Measurements from ENCODE around the gene AUTS2. TPM values are rescaled to one million over a fixed set of nuclear protein-coding genes. Genes with fewer than 3 reads are reported as not detected.
"Not testable (repeated sequence)": the region's sequence is repeated elsewhere in the genome, so short reads cannot be mapped to it uniquely, and the experiment has no call there.

The AUTS2 gene
- total RNA-seq, 1 donor from 2014 or later = 9.9 TPM

DNA sequence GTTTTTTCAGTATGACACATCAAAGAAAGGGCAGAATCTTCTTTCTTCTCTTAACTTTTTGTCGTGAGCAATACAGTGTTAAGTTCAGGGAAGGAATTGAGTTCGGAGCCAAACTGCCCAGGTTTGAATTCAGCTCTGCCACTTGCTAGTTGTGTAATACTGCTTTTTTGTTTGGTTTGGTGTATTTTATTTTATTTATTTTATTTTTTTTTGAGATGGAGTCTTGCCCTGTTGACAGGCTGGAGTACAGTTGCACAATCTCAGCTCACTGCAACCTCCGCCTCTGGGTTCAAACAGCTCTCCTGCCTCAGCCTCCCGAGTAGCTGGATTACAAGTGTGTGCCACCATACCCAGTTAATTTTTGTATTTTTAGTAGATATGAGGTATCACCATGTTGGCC, 993.9 kb downstream of the AUTS2 start:
- Histone ChIP-seq H3K27me3 (ENCODE audit: control insufficient read depth, insufficient read depth, low read length) (peaks cover 9% of the 10 kb centered on the region), H3K4me3 (ENCODE audit: low read depth, low read length) (no peak overlapping the region), H3K36me3 (ENCODE audit: control insufficient read depth, insufficient read depth, low read length) (no peaks in the 10 kb centered on the region)
- TF ChIP-seq, protein P1, sequence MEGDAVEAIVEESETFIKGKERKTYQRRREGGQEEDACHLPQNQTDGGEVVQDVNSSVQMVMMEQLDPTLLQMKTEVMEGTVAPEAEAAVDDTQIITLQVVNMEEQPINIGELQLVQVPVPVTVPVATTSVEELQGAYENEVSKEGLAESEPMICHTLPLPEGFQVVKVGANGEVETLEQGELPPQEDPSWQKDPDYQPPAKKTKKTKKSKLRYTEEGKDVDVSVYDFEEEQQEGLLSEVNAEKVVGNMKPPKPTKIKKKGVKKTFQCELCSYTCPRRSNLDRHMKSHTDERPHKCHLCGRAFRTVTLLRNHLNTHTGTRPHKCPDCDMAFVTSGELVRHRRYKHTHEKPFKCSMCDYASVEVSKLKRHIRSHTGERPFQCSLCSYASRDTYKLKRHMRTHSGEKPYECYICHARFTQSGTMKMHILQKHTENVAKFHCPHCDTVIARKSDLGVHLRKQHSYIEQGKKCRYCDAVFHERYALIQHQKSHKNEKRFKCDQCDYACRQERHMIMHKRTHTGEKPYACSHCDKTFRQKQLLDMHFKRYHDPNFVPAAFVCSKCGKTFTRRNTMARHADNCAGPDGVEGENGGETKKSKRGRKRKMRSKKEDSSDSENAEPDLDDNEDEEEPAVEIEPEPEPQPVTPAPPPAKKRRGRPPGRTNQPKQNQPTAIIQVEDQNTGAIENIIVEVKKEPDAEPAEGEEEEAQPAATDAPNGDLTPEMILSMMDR (IDR thresholded peaks at IDR 0.05; ENCODE audit: insufficient read depth, low read length, poor library complexity, severe bottlenecking) = no peak
- DNase-seq (ENCODE audit: low read depth) = no peak

DNA sequence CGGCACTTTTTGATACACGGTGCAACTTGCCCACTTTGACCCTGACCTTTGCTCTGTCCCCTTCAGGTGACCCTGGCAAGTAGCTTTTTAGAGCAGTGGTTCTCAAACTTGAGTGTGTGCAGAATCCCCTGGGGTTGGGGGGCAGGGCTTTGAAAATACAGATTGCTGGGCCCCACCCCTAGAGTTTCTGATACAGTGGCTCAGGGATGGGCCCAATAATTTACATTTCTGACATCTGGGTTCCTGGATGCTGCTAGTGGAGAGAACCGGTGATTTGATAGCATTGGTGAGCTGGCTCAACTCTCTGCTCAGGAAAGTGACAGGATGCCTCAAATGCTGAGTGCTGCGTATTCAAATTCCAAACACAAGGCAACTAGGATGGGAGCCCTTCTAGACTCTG, 995.9 kb downstream of the AUTS2 start:
- H3K27me3 ChIP-seq (ENCODE audit: control insufficient read depth, insufficient read depth, low read length) = peaks cover 11% of the 10 kb centered on the region
- no peak overlapping the region for H3K4me3 ChIP-seq (ENCODE audit: low read depth, low read length)
- H3K36me3 ChIP-seq (ENCODE audit: control insufficient read depth, insufficient read depth, low read length) = no peaks in the 10 kb centered on the region
- DNase-seq (ENCODE audit: low read depth) = no peak
- TF ChIP-seq, protein P1 (IDR thresholded peaks at IDR 0.05; ENCODE audit: insufficient read depth, low read length, poor library complexity, severe bottlenecking) = no peak

DNA sequence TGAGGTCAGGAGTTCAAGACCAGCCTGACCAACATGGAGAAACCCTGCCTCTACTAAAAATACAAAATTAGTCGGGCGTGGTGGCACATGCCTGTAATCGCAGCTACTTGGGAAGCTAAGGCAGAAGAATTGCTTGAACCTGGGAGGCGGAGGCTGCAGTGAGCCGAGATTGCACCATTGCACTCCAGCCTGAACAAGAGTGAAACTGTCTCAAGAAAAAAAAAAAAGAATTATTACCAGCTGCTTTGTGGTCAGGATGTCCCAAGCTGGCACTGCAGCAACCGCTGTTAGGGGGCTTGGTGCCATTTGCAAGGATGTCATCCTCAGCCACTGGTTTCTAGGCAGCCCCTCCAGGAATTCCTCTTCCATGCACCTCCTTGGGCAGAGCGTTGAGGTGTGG, 996.6 kb downstream of the AUTS2 start:
- not testable (repeated sequence) for H3K4me3 ChIP-seq (ENCODE audit: low read depth, low read length); H3K36me3 ChIP-seq (ENCODE audit: control insufficient read depth, insufficient read depth, low read length); DNase-seq (ENCODE audit: low read depth)
- peaks cover 11% of the 10 kb centered on the region for H3K27me3 ChIP-seq (ENCODE audit: control insufficient read depth, insufficient read depth, low read length)

DNA sequence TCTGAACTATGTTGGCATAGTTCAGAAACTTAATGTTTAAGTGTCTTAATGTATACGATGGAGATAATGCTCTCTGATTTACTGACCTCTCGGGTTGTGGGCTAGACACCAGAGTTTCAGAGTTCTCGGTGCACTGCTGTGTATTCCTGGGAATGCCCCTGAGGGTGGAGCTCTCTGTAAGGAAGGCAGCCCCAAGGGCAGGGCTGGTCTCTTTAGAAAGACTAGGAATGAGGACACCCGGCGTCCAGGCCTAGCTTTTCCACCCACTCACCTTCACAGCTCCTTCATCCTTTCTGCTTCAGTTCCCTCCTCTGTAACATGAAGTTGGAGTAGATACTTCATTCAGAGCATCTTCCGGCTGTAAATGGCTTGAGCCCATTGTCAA, 997.1 kb downstream of the AUTS2 start:
- no peak for DNase-seq (ENCODE audit: low read depth)
- TF ChIP-seq, protein P1 (IDR thresholded peaks at IDR 0.05; ENCODE audit: insufficient read depth, low read length, poor library complexity, severe bottlenecking) = no peak
- Histone ChIP-seq H3K27me3 (ENCODE audit: control insufficient read depth, insufficient read depth, low read length) (peaks cover 11% of the 10 kb centered on the region), H3K36me3 (ENCODE audit: control insufficient read depth, insufficient read depth, low read length) (no peaks in the 10 kb centered on the region), H3K4me3 (ENCODE audit: low read depth, low read length) (no peak overlapping the region)

DNA sequence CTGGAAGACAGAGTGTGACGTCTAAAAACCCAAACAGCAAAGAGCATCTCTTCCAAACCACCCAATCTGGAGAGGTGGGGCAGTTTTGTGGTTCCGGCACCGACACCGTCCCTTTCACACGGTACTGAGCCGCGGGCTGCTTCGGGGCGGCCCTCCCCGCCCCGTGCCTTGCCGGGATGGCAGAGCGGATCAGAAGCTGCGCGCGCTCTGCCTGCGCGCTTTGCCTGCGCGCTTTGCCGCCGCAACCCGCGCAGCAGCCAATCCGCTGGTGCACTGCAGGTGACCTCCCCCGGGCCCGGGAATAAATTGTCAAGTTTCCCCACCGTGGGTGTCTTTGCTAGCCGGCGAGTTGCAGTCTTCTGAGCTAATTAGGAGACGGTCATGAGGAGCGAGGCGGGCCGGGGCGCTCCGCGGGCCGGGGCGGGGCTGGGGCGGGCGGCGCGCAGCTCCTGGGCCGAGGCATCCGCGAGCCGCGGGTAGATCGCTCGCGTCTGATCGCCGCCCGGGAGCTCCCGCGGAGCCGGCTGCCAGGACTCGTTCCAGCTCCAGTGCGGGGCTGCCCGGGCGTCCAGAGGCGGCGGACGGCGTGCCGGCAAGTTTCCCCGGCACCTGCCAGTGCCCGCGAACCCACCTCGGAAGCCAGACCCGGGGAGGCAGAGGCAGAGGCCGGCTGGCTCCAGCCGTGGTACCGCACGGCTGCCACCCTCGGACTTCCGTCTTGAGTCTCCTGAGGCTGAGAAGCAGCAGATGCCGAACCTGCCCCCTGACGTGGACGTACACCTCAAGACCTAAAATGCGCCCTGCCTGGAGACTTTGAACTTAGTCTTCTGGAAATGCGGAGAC, 997.7 kb downstream of the AUTS2 start:
- no peak for DNase-seq (ENCODE audit: low read depth)
- H3K4me3 ChIP-seq (ENCODE audit: low read depth, low read length) = peak overlapping the region; percentile 39
- TF ChIP-seq, protein P1 (IDR thresholded peaks at IDR 0.05; ENCODE audit: insufficient read depth, low read length, poor library complexity, severe bottlenecking) = no peak
- peaks cover 11% of the 10 kb centered on the region for H3K27me3 ChIP-seq (ENCODE audit: control insufficient read depth, insufficient read depth, low read length)
- H3K36me3 ChIP-seq (ENCODE audit: control insufficient read depth, insufficient read depth, low read length) = no peaks in the 10 kb centered on the region

DNA sequence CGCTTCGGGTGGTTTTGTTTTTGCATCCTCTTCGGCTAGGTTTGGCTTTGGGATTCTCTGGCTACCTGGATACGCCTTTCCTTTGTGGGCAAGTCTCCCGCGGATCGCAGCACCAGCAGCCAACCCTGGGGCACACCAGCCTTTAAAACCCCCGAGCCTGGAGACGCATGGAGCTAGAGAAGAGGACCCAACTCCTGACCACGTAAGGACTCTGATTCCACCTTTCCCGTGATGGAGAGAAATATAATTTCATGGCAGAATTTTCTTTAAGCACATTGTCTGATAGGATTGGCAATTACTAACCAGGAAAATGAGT, 998.3 kb downstream of the AUTS2 start:
- Histone ChIP-seq H3K27me3 (ENCODE audit: control insufficient read depth, insufficient read depth, low read length) (peaks cover 11% of the 10 kb centered on the region), H3K4me3 (ENCODE audit: low read depth, low read length) (peak overlapping the region; percentile 39), H3K36me3 (ENCODE audit: control insufficient read depth, insufficient read depth, low read length) (no peaks in the 10 kb centered on the region)
- DNase-seq (ENCODE audit: low read depth) = no peak
- TF ChIP-seq, protein P1 (IDR thresholded peaks at IDR 0.05; ENCODE audit: insufficient read depth, low read length, poor library complexity, severe bottlenecking) = no peak

Measured in kidney epithelial cell (primary cell).